ENCODE measurements around the gene PTK7.
"Not testable (repeated sequence)": the region's sequence is repeated elsewhere in the genome, so short reads cannot be mapped to it uniquely, and the experiment has no call there.

PTK7 gene

GRCh38 chr6:43088654-43089056 lies 12.5 kb downstream of the PTK7 start:
- no peak for DNase-seq

- no peak for DNase-seq
These were observed 13.4 kb downstream of the PTK7 start for GRCh38 chr6:43089467-43089866.

GRCh38 chr6:43089874-43090558 lies 13.9 kb downstream of the PTK7 start:
- no peak for DNase-seq

GRCh38 chr6:43090559-43090956 lies 14.4 kb downstream of the PTK7 start:
- DNase-seq, result no peak

GRCh38 chr6:43091020-43091419 lies 14.9 kb downstream of the PTK7 start:
- no peak for DNase-seq

GRCh38 chr6:43091436-43091991 lies 15.4 kb downstream of the PTK7 start:
- DNase-seq, result no peak

- no peak for DNase-seq
These were observed 16.5 kb downstream of the PTK7 start for GRCh38 chr6:43092635-43093034.

- no peak for DNase-seq
These were observed 17.5 kb downstream of the PTK7 start for GRCh38 chr6:43093436-43094289.

- DNase-seq, result no peak
These were observed 19.8 kb downstream of the PTK7 start for GRCh38 chr6:43095939-43096338.

- DNase-seq, result no peak
These were observed 20.5 kb downstream of the PTK7 start for GRCh38 chr6:43096451-43097097.

GRCh38 chr6:43097098-43097489 lies 21.0 kb downstream of the PTK7 start:
- no peak for DNase-seq

GRCh38 chr6:43097502-43097901 lies 21.4 kb downstream of the PTK7 start:
- no peak for DNase-seq

- DNase-seq, result no peak
These were observed 25.4 kb downstream of the PTK7 start for GRCh38 chr6:43101497-43101896.

- DNase-seq, result no peak
These were observed 27.3 kb downstream of the PTK7 start for GRCh38 chr6:43103253-43103876.

GRCh38 chr6:43105538-43106222 lies 29.6 kb downstream of the PTK7 start:
- DNase-seq, result no peak

GRCh38 chr6:43107344-43108062 lies 31.4 kb downstream of the PTK7 start:
- DNase-seq, result no peak

GRCh38 chr6:43113431-43114260 lies 37.5 kb downstream of the PTK7 start:
- DNase-seq, result no peak

- DNase-seq, result no peak
These were observed 39.3 kb downstream of the PTK7 start for GRCh38 chr6:43115365-43115764.

GRCh38 chr6:43117466-43117865 lies 41.4 kb downstream of the PTK7 start:
- not testable (repeated sequence) for DNase-seq

GRCh38 chr6:43119482-43119881 lies 43.4 kb downstream of the PTK7 start:
- DNase-seq, result no peak
